GM23248 (cell line): ENCODE results near the gene TET2. TPM values are rescaled to one million over a fixed set of nuclear protein-coding genes. Genes with fewer than 3 reads are reported as not detected.
A peak's percentile ranks its signal among the peaks of the same experiment; 100 is the strongest.

Source experiments
- DNase-seq: peaks from one replicate; pipeline ENCODE4 v3.0.0-alpha.2; 2015
- H2AFZ ChIP-seq: fragments of 200-600 bp; sonication (generic); 2 replicates; pipeline ENCODE4 v1.6.1; 2016; ENCODE audit warnings: antibody characterized with exemption
- H3F3A ChIP-seq: fragments of 200-600 bp; sonication (generic); 2 replicates; pipeline ENCODE4 v1.6.1; 2016; ENCODE audit warnings: mild to moderate bottlenecking, antibody characterized with exemption, mixed run types; ENCODE audit not compliant: insufficient read depth
- H3K27ac ChIP-seq: fragments of 200-600 bp; sonication (generic); 2 replicates; pipeline ENCODE4 v1.5.1; 2016; ENCODE audit warnings: mild to moderate bottlenecking
- H3K27me3 ChIP-seq: fragments of 200-600 bp; sonication (generic); replicated peaks from 2 replicates; pipeline ENCODE4 v1.6.1; 2016; ENCODE audit warnings: mild to moderate bottlenecking; ENCODE audit not compliant: insufficient read depth
- H3K36me3 ChIP-seq: fragments of 200-600 bp; sonication (generic); 2 replicates; pipeline ENCODE4 v1.6.1; 2016; ENCODE audit warnings: low read depth, mild to moderate bottlenecking
- H3K4me1 ChIP-seq: fragments of 200-600 bp; sonication (generic); 2 replicates; pipeline ENCODE4 v1.6.1; 2016; ENCODE audit warnings: mild to moderate bottlenecking; ENCODE audit not compliant: insufficient read depth
- H3K4me2 ChIP-seq: fragments of 200-600 bp; sonication (generic); one replicate; pipeline ENCODE4 v1.6.1; 2016; ENCODE audit warnings: mild to moderate bottlenecking; ENCODE audit not compliant: unreplicated experiment
- H3K4me3 ChIP-seq: fragments of 200-600 bp; sonication (generic); 2 replicates; pipeline ENCODE4 v1.5.1; 2016; ENCODE audit warnings: mild to moderate bottlenecking
- H3K79me2 ChIP-seq: fragments of 200-600 bp; sonication (generic); 2 replicates; pipeline ENCODE4 v1.6.1; 2016; ENCODE audit warnings: mild to moderate bottlenecking; ENCODE audit not compliant: insufficient read depth
- H3K9ac ChIP-seq: fragments of 200-600 bp; sonication (generic); 2 replicates; pipeline ENCODE4 v1.6.1; 2016; ENCODE audit warnings: mild to moderate bottlenecking
- H3K9me2 ChIP-seq: fragments of 200-600 bp; sonication (generic); 2 replicates; pipeline ENCODE4 v1.6.1; 2016; ENCODE audit warnings: mixed run types, mild to moderate bottlenecking, moderate library complexity; ENCODE audit not compliant: insufficient read depth
- H3K9me3 ChIP-seq: fragments of 200-600 bp; sonication (generic); one replicate; pipeline ENCODE4 v1.6.1; 2017; ENCODE audit warnings: low read depth
- H4K20me1 ChIP-seq: fragments of 200-600 bp; sonication (generic); 2 replicates; pipeline ENCODE4 v1.6.0; 2016; ENCODE audit not compliant: insufficient read depth
- EZH2 ChIP-seq: fragments of 200-600 bp; sonication (generic); IDR thresholded peaks from 2 replicates; pipeline ENCODE4 v1.6.1; 2018; ENCODE audit warnings: antibody characterized with exemption, mild to moderate bottlenecking; ENCODE audit not compliant: insufficient read depth, poor library complexity, severe bottlenecking
- EZH2phosphoT487 ChIP-seq: fragments of 200-600 bp; sonication (generic); IDR thresholded peaks from 2 replicates; pipeline ENCODE4 v1.6.1; 2018; ENCODE audit warnings: antibody characterized with exemption, moderate library complexity, mild to moderate bottlenecking, low read depth; ENCODE audit not compliant: insufficient read depth
- WGBS, 2 experiments: methylation state at CpG; one replicate each; pipeline ENCODE4 v1.1.6; 2015 to 2017; ENCODE audit warnings: low lambda C conversion rate in 2 of 2, low coverage in 1 of 2; ENCODE audit errors: missing lambda C conversion rate in 2 of 2; 5-methylcytosine and 5-hydroxymethylcytosine counted together
- in situ Hi-C: fragments of 300-500 bp; cut with MboI; formaldehyde crosslinking; loops from 2 replicates; pipeline ENCODE4 v1.15.0; 2020
- polyA plus RNA-seq: library from polyadenylated mRNA; unstranded; fragments of >200 nt; fragmentation: Nextera tagmentation; extraction: Ambion mirVana; gene quantifications from 2 replicates; pipeline ENCODE4 v1.2.1, GENCODE V29; 2016
- total RNA-seq: library from RNA; depleted of rRNA; stranded (reverse); fragments of >200 nt; shearing (Covaris generic); gene quantifications from 2 replicates; pipeline ENCODE4 v1.2.3, GENCODE V29; 2014

The TET2 gene
- total and polyA plus RNA-seq, 2 experiments from 2014 or later = 5.6 to 5.7 TPM

- H3K27ac ChIP-seq = no peak overlapping the region
- DNase-seq = peak; percentile 26
- in situ Hi-C loops = no loop called here
- no peak overlapping the region for H3K9ac ChIP-seq
- no peaks in the 10 kb centered on the region for H3K9me2 ChIP-seq
- no peaks in the 10 kb centered on the region for H3K9me3 ChIP-seq
- peaks cover 7% of the 10 kb centered on the region; the same call in 1 of the 2 replicates for H3F3A ChIP-seq
- H3K4me1 ChIP-seq = peaks cover 11% of the 10 kb centered on the region
- WGBS, 2 experiments = 53 to 56% methylated on average over 4 of the region's 4 CpGs
- H3K27me3 ChIP-seq = no peaks in the 10 kb centered on the region
- H3K79me2 ChIP-seq = peaks cover 31% of the 10 kb centered on the region
- TF ChIP-seq EZH2 (no peak), EZH2phosphoT487 (no peak)
- peak overlapping the region; percentile 18 for H3K4me2 ChIP-seq
- no peaks in the 10 kb centered on the region for H4K20me1 ChIP-seq
- no peak overlapping the region for H2AFZ ChIP-seq
- H3K4me3 ChIP-seq = no peak overlapping the region
- H3K36me3 ChIP-seq = 0 out of 2 replicates have a peak, but pooled peaks cover 3% of the 10 kb centered on the region
Observed at GRCh38 chr4:105215609-105216313, 69.1 kb downstream of the TET2 start.

- Histone ChIP-seq H3K27ac (no peak overlapping the region), H3K9me3 (no peaks in the 10 kb centered on the region), H3K27me3 (no peaks in the 10 kb centered on the region), H3K79me2 (peaks cover 60% of the 10 kb centered on the region), H3K9me2 (no peaks in the 10 kb centered on the region), H3K4me1 (no peaks in the 10 kb centered on the region), H2AFZ (no peak overlapping the region), H3K4me3 (no peak overlapping the region), H3K9ac (no peak overlapping the region), H3K36me3 (no peaks in the 10 kb centered on the region), H3F3A (no peaks in the 10 kb centered on the region), H3K4me2 (no peak overlapping the region), H4K20me1 (no peaks in the 10 kb centered on the region; the same call in 1 of the 2 replicates)
- TF ChIP-seq EZH2phosphoT487 = no peak
- TF ChIP-seq EZH2 = no peak
- in situ Hi-C loops = no loop called here
- DNase-seq = no peak
- 93 to 94% methylated on average over 1 of the region's 1 CpG for WGBS, 2 experiments
Observed at GRCh38 chr4:105225500-105225899, 78.8 kb downstream of the TET2 start.

- Histone ChIP-seq H3K9ac (no peak overlapping the region), H3F3A (no peaks in the 10 kb centered on the region), H2AFZ (no peak overlapping the region), H3K79me2 (peaks cover 51% of the 10 kb centered on the region), H3K36me3 (no peaks in the 10 kb centered on the region), H3K4me2 (no peak overlapping the region), H3K4me3 (no peak overlapping the region), H3K4me1 (no peaks in the 10 kb centered on the region), H3K27me3 (no peaks in the 10 kb centered on the region), H4K20me1 (no peaks in the 10 kb centered on the region; the same call in 1 of the 2 replicates), H3K27ac (no peak overlapping the region), H3K9me2 (no peaks in the 10 kb centered on the region), H3K9me3 (no peaks in the 10 kb centered on the region)
- DNase-seq = no peak
- in situ Hi-C loops = no loop called here
- TF ChIP-seq EZH2 (no peak), EZH2phosphoT487 (no peak)
- 95 to 96% methylated on average over 1 of the region's 1 CpG for WGBS, 2 experiments
Observed at GRCh38 chr4:105227054-105227453, 80.4 kb downstream of the TET2 start.

- Histone ChIP-seq H3K36me3 (no peaks in the 10 kb centered on the region), H3K27ac (no peak overlapping the region), H3K27me3 (no peaks in the 10 kb centered on the region), H4K20me1 (no peaks in the 10 kb centered on the region), H2AFZ (no peak overlapping the region), H3K4me2 (no peak overlapping the region), H3K4me1 (no peaks in the 10 kb centered on the region), H3K9ac (no peak overlapping the region), H3K9me3 (no peaks in the 10 kb centered on the region), H3K4me3 (no peak overlapping the region), H3F3A (no peaks in the 10 kb centered on the region), H3K79me2 (peaks cover 32% of the 10 kb centered on the region; the same call in 1 of the 2 replicates), H3K9me2 (no peaks in the 10 kb centered on the region)
- no peak for DNase-seq
- 87 to 88% methylated on average over 1 of the region's 1 CpG for WGBS, 2 experiments
- no peak for TF ChIP-seq EZH2
- TF ChIP-seq EZH2phosphoT487 = no peak
- in situ Hi-C loops = no loop called here
Observed at GRCh38 chr4:105230287-105230686, 83.6 kb downstream of the TET2 start.
